GM19240 (cell line): ENCODE data around the gene CELF4.

Source experiments
- DNase-seq: peaks from one replicate; pipeline ENCODE4 v3.0.0; 2011; ENCODE audit warnings: low spot score; ENCODE audit not compliant: insufficient read length

The CELF4 gene

GRCh38 chr18:37527395-37527794, 38.2 kb downstream of the CELF4 start:
- DNase-seq: no peak

GRCh38 chr18:37525262-37525585, 40.4 kb downstream of the CELF4 start:
- DNase-seq: no peak

GRCh38 chr18:37524498-37525261, 40.9 kb downstream of the CELF4 start:
- DNase-seq: no peak

GRCh38 chr18:37524139-37524497, 41.5 kb downstream of the CELF4 start:
- DNase-seq: no peak

GRCh38 chr18:37521510-37522465, 43.8 kb downstream of the CELF4 start:
- no peak for DNase-seq

- no peak for DNase-seq
Observed at GRCh38 chr18:37520508-37520907, 45.1 kb downstream of the CELF4 start.

GRCh38 chr18:37519510-37520135, 46.0 kb downstream of the CELF4 start:
- DNase-seq: no peak

- no peak for DNase-seq
Observed at GRCh38 chr18:37516361-37516853, 49.2 kb downstream of the CELF4 start.

- no peak for DNase-seq
Observed at GRCh38 chr18:37514953-37515352, 50.6 kb downstream of the CELF4 start.

- no peak for DNase-seq
Observed at GRCh38 chr18:37512400-37512799, 53.2 kb downstream of the CELF4 start.

- no peak for DNase-seq
Observed at GRCh38 chr18:37511721-37512298, 53.8 kb downstream of the CELF4 start.

GRCh38 chr18:37509600-37509999, 56.0 kb downstream of the CELF4 start:
- no peak for DNase-seq

GRCh38 chr18:37508207-37508606, 57.4 kb downstream of the CELF4 start:
- DNase-seq: no peak

- DNase-seq: no peak
Observed at GRCh38 chr18:37507239-37507638, 58.4 kb downstream of the CELF4 start.

- no peak for DNase-seq
Observed at GRCh38 chr18:37506001-37506400, 59.6 kb downstream of the CELF4 start.

- DNase-seq: no peak
Observed at GRCh38 chr18:37505321-37505720, 60.3 kb downstream of the CELF4 start.

- DNase-seq: no peak
Observed at GRCh38 chr18:37502601-37503000, 63.0 kb downstream of the CELF4 start.

GRCh38 chr18:37502036-37502435, 63.6 kb downstream of the CELF4 start:
- DNase-seq: no peak

- no peak for DNase-seq
Observed at GRCh38 chr18:37501136-37501535, 64.5 kb downstream of the CELF4 start.

- no peak for DNase-seq
Observed at GRCh38 chr18:37499913-37500312, 65.7 kb downstream of the CELF4 start.

GRCh38 chr18:37499044-37499443, 66.6 kb downstream of the CELF4 start:
- no peak for DNase-seq
